HEK293 (cell line): Measurements from ENCODE around the gene LSM7.

Experiments
- CTCF ChIA-PET: fragments of 350-600 bp; formaldehyde crosslinking; extraction: SDS; loops from one replicate; lab custom pipeline; 2021; ENCODE audit warnings: antibody characterized with exemption; lab: Yijun Ruan, JAX
- POLR2A ChIA-PET: fragments of 300-600 bp; formaldehyde crosslinking; extraction: SDS; loops from one replicate; lab custom pipeline; 2020; ENCODE audit warnings: antibody characterized with exemption, inconsistent platforms; lab: Yijun Ruan, JAX
- H3K27ac ChIP-seq: fragments of 200-500 bp; sonication (Bioruptor generic); 2 replicates; pipeline ENCODE4 v1.5.1; 2014; ENCODE audit warnings: low read depth, low read length, control low read depth, inconsistent platforms; ENCODE audit errors: extremely low read depth
- H3K36me3 ChIP-seq, 2 experiments: fragments of 200-500 bp in 1 of 2; sonication (Bioruptor generic) in 1 of 2; 1 replicate in 1 of 2; 2 replicates in 1 of 2; pipeline ENCODE4 v1.5.1; 2014 to 2017; ENCODE audit warnings: inconsistent platforms in 2 of 2, low read length in 2 of 2; ENCODE audit not compliant: control insufficient read depth in 2 of 2, insufficient read depth in 1 of 2
- H3K4me1 ChIP-seq: fragments of 200-500 bp; sonication (Bioruptor generic); 2 replicates; pipeline ENCODE4 v1.5.1; 2014; ENCODE audit warnings: mild to moderate bottlenecking, low read length, inconsistent platforms; ENCODE audit not compliant: control insufficient read depth, insufficient read depth
- H3K4me3 ChIP-seq: 2 replicates; pipeline ENCODE4 v1.5.1; 2011; ENCODE audit warnings: low read depth, mild to moderate bottlenecking, control low read depth, low read length, moderate library complexity
- H3K9me3 ChIP-seq: fragments of 200-500 bp; sonication (Bioruptor generic); 2 replicates; pipeline ENCODE4 v1.5.1; 2014; ENCODE audit warnings: low read depth, low read length, inconsistent platforms; ENCODE audit not compliant: control insufficient read depth, insufficient read depth
- GLI4 ChIP-seq: fragments of 450-650 bp; formaldehyde crosslinking; IDR thresholded peaks from 2 replicates; pipeline ENCODE4 v1.5.1; 2016; ENCODE audit warnings: missing biosample characterization, missing genetic modification characterization
- GLIS1 ChIP-seq: fragments of 450-650 bp; formaldehyde crosslinking; IDR thresholded peaks from 2 replicates; pipeline ENCODE4 v1.5.1; 2016; ENCODE audit warnings: missing biosample characterization, missing genetic modification characterization
- HOXD13 ChIP-seq: sonication (generic); formaldehyde crosslinking; IDR thresholded peaks from 2 replicates; pipeline ENCODE4 v1.8.0; 2022; ENCODE audit warnings: missing genetic modification reagents, borderline replicate concordance
- KLF17 ChIP-seq: fragments of 450-650 bp; formaldehyde crosslinking; IDR thresholded peaks from 2 replicates; pipeline ENCODE4 v1.5.1; 2016; ENCODE audit warnings: missing biosample characterization, missing genetic modification characterization
- REPIN1 ChIP-seq: fragments of 450-650 bp; formaldehyde crosslinking; IDR thresholded peaks from 2 replicates; pipeline ENCODE4 v1.5.1; 2017; ENCODE audit warnings: missing biosample characterization, missing genetic modification characterization, low read depth
- ZNF114 ChIP-seq: fragments of 450-650 bp; formaldehyde crosslinking; IDR thresholded peaks from 2 replicates; pipeline ENCODE4 v1.5.0; 2017; ENCODE audit warnings: missing biosample characterization, missing genetic modification characterization
- ZNF169 ChIP-seq: fragments of 450-650 bp; formaldehyde crosslinking; IDR thresholded peaks from 2 replicates; pipeline ENCODE4 v1.5.1; 2016; ENCODE audit warnings: missing biosample characterization, missing genetic modification characterization
- ZNF2 ChIP-seq: fragments of 450-650 bp; formaldehyde crosslinking; IDR thresholded peaks from 2 replicates; pipeline ENCODE4 v1.5.1; 2016; ENCODE audit warnings: missing biosample characterization, missing genetic modification characterization
- ZNF221 ChIP-seq: fragments of 450-650 bp; formaldehyde crosslinking; IDR thresholded peaks from 2 replicates; pipeline ENCODE4 v1.5.1; 2017; ENCODE audit warnings: missing biosample characterization, missing genetic modification characterization, borderline replicate concordance
- ZNF23 ChIP-seq: fragments of 450-650 bp; formaldehyde crosslinking; IDR thresholded peaks from 2 replicates; pipeline ENCODE4 v1.5.1; 2016; ENCODE audit warnings: missing biosample characterization, missing genetic modification characterization, borderline replicate concordance
- ZNF398 ChIP-seq: fragments of 450-650 bp; formaldehyde crosslinking; IDR thresholded peaks from 2 replicates; pipeline ENCODE4 v1.5.1; 2017; ENCODE audit warnings: missing biosample characterization, missing genetic modification characterization
- ZNF416 ChIP-seq: fragments of 450-650 bp; formaldehyde crosslinking; IDR thresholded peaks from 2 replicates; pipeline ENCODE4 v1.5.1; 2016; ENCODE audit warnings: missing biosample characterization, missing genetic modification characterization
- ZNF473 ChIP-seq: fragments of 450-650 bp; formaldehyde crosslinking; IDR thresholded peaks from 2 replicates; pipeline ENCODE4 v1.5.1; 2017; ENCODE audit warnings: missing biosample characterization, missing genetic modification characterization
- ZNF544 ChIP-seq: fragments of 450-650 bp; formaldehyde crosslinking; IDR thresholded peaks from 2 replicates; pipeline ENCODE4 v1.5.0; 2017; ENCODE audit warnings: missing biosample characterization, missing genetic modification characterization
- ZNF558 ChIP-seq: fragments of 450-650 bp; formaldehyde crosslinking; IDR thresholded peaks from 2 replicates; pipeline ENCODE4 v1.5.1; 2016; ENCODE audit warnings: missing biosample characterization, missing genetic modification characterization
- TF ChIP-seq, protein P1 (sequence below): fragments of 450-650 bp; formaldehyde crosslinking; IDR thresholded peaks from 2 replicates; pipeline ENCODE4 v1.5.1; 2017; ENCODE audit warnings: missing biosample characterization, missing genetic modification characterization
- TF ChIP-seq, protein P2 (sequence below): fragments of 450-650 bp; formaldehyde crosslinking; IDR thresholded peaks from 2 replicates; pipeline ENCODE4 v1.5.1; 2016; ENCODE audit warnings: missing biosample characterization, missing genetic modification characterization
- TF ChIP-seq, protein P3 (sequence below): fragments of 450-650 bp; formaldehyde crosslinking; conservative IDR thresholded peaks from 2 replicates; pipeline ENCODE4 v1.5.1; 2016; ENCODE audit warnings: low read depth, missing biosample characterization, missing genetic modification characterization

The LSM7 gene

DNA sequence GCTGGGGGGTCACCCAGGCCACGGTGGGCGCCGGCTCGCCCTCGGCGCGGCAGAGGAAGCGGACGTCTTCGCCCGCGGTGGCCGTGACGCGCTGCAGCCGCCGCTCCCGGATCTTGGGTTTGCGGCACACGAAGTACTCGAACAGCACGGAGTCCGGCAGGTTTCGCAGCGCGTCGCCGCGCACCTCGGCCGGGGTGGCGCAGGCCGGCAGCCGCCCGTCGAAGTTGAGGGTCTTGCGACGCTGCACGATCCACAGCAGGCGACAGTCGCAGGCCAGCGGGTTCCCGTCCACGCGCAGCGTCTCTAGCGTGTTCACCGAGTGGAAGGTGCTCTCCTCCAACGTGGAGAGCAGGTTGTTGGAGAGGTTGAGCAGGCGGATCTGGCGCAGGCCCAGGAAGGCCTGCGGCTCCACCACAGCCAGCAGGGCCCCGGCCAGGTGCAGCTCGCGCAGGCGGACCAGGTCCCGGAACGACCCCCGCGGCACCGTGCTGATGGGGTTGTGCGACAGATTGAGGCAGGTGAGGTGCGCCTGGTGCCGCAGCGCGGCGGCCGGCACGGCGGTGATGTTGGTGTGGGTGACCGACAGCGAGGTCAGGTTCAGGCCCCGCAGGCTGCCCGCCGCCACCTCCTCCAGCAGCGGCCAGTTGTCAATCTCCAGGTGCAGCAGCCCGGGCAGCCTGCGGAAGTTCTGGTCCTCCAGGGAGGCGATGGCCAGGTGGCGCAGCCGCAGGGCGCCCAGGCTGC lies 37.8 kb downstream of the LSM7 start:
- POLR2A ChIA-PET: no interaction called here
- CTCF ChIA-PET: interaction anchor here (0.7 to 1.3 kb wide), 2 partner anchors 16 to 55 kb away, joined by 4 read pairs; no protein-coding TSS in a partner anchor
- H3K36me3 ChIP-seq: no peaks in the 10 kb centered on the region
- TF ChIP-seq ZNF473 (tag by site-specific recombination) (no peak), GLI4 (tag by site-specific recombination) (no peak), ZNF544 (tag by site-specific recombination) (no peak), ZNF2 (tag by site-specific recombination) (no peak), ZNF23 (tag by site-specific recombination) (no peak), HOXD13 (CRISPR knock-in tag) (no peak), ZNF558 (tag by site-specific recombination) (no peak), GLIS1 (tag by site-specific recombination) (no peak), REPIN1 (no peak), ZNF221 (tag by site-specific recombination) (no peak), ZNF114 (tag by site-specific recombination) (no peak), ZNF398 (no peak), KLF17 (tag by site-specific recombination) (no peak), ZNF416 (tag by site-specific recombination) (no peak), ZNF169 (no peak)
- TF ChIP-seq, protein P1, sequence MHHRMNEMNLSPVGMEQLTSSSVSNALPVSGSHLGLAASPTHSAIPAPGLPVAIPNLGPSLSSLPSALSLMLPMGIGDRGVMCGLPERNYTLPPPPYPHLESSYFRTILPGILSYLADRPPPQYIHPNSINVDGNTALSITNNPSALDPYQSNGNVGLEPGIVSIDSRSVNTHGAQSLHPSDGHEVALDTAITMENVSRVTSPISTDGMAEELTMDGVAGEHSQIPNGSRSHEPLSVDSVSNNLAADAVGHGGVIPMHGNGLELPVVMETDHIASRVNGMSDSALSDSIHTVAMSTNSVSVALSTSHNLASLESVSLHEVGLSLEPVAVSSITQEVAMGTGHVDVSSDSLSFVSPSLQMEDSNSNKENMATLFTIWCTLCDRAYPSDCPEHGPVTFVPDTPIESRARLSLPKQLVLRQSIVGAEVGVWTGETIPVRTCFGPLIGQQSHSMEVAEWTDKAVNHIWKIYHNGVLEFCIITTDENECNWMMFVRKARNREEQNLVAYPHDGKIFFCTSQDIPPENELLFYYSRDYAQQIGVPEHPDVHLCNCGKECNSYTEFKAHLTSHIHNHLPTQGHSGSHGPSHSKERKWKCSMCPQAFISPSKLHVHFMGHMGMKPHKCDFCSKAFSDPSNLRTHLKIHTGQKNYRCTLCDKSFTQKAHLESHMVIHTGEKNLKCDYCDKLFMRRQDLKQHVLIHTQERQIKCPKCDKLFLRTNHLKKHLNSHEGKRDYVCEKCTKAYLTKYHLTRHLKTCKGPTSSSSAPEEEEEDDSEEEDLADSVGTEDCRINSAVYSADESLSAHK: no peak
- TF ChIP-seq, protein P2, sequence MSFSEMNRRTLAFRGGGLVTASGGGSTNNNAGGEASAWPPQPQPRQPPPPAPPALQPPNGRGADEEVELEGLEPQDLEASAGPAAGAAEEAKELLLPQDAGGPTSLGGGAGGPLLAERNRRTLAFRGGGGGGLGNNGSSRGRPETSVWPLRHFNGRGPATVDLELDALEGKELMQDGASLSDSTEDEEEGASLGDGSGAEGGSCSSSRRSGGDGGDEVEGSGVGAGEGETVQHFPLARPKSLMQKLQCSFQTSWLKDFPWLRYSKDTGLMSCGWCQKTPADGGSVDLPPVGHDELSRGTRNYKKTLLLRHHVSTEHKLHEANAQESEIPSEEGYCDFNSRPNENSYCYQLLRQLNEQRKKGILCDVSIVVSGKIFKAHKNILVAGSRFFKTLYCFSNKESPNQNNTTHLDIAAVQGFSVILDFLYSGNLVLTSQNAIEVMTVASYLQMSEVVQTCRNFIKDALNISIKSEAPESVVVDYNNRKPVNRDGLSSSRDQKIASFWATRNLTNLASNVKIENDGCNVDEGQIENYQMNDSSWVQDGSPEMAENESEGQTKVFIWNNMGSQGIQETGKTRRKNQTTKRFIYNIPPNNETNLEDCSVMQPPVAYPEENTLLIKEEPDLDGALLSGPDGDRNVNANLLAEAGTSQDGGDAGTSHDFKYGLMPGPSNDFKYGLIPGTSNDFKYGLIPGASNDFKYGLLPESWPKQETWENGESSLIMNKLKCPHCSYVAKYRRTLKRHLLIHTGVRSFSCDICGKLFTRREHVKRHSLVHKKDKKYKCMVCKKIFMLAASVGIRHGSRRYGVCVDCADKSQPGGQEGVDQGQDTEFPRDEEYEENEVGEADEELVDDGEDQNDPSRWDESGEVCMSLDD: no peak
- TF ChIP-seq, protein P3, sequence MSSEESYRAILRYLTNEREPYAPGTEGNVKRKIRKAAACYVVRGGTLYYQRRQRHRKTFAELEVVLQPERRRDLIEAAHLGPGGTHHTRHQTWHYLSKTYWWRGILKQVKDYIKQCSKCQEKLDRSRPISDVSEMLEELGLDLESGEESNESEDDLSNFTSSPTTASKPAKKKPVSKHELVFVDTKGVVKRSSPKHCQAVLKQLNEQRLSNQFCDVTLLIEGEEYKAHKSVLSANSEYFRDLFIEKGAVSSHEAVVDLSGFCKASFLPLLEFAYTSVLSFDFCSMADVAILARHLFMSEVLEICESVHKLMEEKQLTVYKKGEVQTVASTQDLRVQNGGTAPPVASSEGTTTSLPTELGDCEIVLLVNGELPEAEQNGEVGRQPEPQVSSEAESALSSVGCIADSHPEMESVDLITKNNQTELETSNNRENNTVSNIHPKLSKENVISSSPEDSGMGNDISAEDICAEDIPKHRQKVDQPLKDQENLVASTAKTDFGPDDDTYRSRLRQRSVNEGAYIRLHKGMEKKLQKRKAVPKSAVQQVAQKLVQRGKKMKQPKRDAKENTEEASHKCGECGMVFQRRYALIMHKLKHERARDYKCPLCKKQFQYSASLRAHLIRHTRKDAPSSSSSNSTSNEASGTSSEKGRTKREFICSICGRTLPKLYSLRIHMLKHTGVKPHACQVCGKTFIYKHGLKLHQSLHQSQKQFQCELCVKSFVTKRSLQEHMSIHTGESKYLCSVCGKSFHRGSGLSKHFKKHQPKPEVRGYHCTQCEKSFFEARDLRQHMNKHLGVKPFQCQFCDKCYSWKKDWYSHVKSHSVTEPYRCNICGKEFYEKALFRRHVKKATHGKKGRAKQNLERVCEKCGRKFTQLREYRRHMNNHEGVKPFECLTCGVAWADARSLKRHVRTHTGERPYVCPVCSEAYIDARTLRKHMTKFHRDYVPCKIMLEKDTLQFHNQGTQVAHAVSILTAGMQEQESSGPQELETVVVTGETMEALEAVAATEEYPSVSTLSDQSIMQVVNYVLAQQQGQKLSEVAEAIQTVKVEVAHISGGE (tag by site-specific recombination): no peak
- TF ChIP-seq, all 188 proteins: peak for 0
- Histone ChIP-seq H3K4me1 (no peaks in the 10 kb centered on the region), H3K27ac (no peak overlapping the region), H3K9me3 (no peaks in the 10 kb centered on the region), H3K4me3 (peak overlapping the region; percentile 17; the same call in 1 of the 2 replicates)
